Gastroesophageal sphincter (tissue), 3 donors: ENCODE measurements around the gene PPP3CB.

Experiments
- CTCF ChIP-seq, 4 experiments: fragments of 200-600 bp in 2 of 4; fragments of 450-650 bp in 2 of 4; sonication (generic) in 1 of 4; IDR thresholded peaks; one replicate each; pipeline ENCODE4 v1.5.1; 2017 to 2019; ENCODE audit warnings: antibody characterized with exemption in 4 of 4, mild to moderate bottlenecking in 2 of 4, moderate library complexity in 2 of 4
- EP300 ChIP-seq: sonication (generic); formaldehyde crosslinking; IDR thresholded peaks from one replicate; pipeline ENCODE4 v1.6.1; 2017; ENCODE audit warnings: antibody characterized with exemption, mild to moderate bottlenecking

- no peak for TF ChIP-seq CTCF (IDR thresholded peaks at IDR 0.05)
- no peak for TF ChIP-seq EP300
These were observed 94.2 kb downstream of the PPP3CB start for GRCh38 chr10:73401636-73402035.
